ENCODE results near the gene ETV3L.
"Not testable (repeated sequence)": the region's sequence is repeated elsewhere in the genome, so short reads cannot be mapped to it uniquely, and the experiment has no call there.

Gene ETV3L

GRCh38 chr1:157091186-157091585 is 8.4 kb downstream of the ETV3L start:
- Mint-ChIP-seq H3K4me3 (no peak overlapping the region), H3K4me1 (ENCODE audit: low read depth) (no peaks in the 10 kb centered on the region), H3K9me3 (no peaks in the 10 kb centered on the region), H3K27me3 (ENCODE audit: low read depth) (peaks cover 2% of the 10 kb centered on the region), H3K36me3 (ENCODE audit: low read depth) (no peaks in the 10 kb centered on the region), H3K27ac (no peak overlapping the region)
- DNase-seq (ENCODE audit: low spot score) = no peak

- no peak for DNase-seq (ENCODE audit: low spot score)
- H3K36me3 Mint-ChIP-seq (ENCODE audit: low read depth) = no peaks in the 10 kb centered on the region
- no peak overlapping the region for H3K27ac Mint-ChIP-seq
- no peaks in the 10 kb centered on the region for H3K4me1 Mint-ChIP-seq (ENCODE audit: low read depth)
- H3K27me3 Mint-ChIP-seq (ENCODE audit: low read depth) = peaks cover 2% of the 10 kb centered on the region
- no peak overlapping the region for H3K4me3 Mint-ChIP-seq
- H3K9me3 Mint-ChIP-seq = no peaks in the 10 kb centered on the region
These were observed 8.8 kb downstream of the ETV3L start for GRCh38 chr1:157090771-157091170.

DNA sequence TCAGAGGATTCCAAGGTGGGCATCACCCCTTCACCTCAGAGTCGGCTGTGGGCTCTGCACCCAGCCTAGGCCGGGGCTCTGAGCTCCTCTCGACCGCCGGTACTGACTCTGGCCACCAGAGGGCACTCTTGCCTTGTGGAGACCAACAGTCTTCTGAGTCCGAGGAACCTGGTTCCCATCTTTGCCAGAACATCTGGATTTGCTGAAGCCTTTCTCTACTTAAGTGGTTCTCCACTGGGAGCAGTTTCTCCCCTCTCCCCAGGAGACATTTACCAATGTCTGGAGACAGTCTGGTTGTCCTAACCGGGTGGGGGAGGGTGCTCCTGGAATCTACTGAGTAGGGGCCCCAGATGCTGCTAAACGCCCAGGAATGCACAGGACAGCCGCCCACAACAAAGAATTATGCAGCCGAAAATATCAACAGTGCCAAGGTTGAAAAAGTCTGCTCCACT is 9.4 kb downstream of the ETV3L start:
- H3K9me3 Mint-ChIP-seq = no peaks in the 10 kb centered on the region
- no peak overlapping the region for H3K4me3 Mint-ChIP-seq
- peak; percentile 65 for DNase-seq (ENCODE audit: low spot score)
- peaks cover 2% of the 10 kb centered on the region for H3K27me3 Mint-ChIP-seq (ENCODE audit: low read depth)
- H3K36me3 Mint-ChIP-seq (ENCODE audit: low read depth) = no peaks in the 10 kb centered on the region
- no peak overlapping the region for H3K27ac Mint-ChIP-seq
- H3K4me1 Mint-ChIP-seq (ENCODE audit: low read depth) = no peaks in the 10 kb centered on the region

GRCh38 chr1:157089789-157090188 is 9.8 kb downstream of the ETV3L start:
- Mint-ChIP-seq H3K27me3 (ENCODE audit: low read depth) (peaks cover 2% of the 10 kb centered on the region), H3K9me3 (no peaks in the 10 kb centered on the region), H3K4me3 (no peak overlapping the region), H3K27ac (no peak overlapping the region), H3K4me1 (ENCODE audit: low read depth) (no peaks in the 10 kb centered on the region), H3K36me3 (ENCODE audit: low read depth) (no peaks in the 10 kb centered on the region)
- DNase-seq (ENCODE audit: low spot score) = no peak

DNA sequence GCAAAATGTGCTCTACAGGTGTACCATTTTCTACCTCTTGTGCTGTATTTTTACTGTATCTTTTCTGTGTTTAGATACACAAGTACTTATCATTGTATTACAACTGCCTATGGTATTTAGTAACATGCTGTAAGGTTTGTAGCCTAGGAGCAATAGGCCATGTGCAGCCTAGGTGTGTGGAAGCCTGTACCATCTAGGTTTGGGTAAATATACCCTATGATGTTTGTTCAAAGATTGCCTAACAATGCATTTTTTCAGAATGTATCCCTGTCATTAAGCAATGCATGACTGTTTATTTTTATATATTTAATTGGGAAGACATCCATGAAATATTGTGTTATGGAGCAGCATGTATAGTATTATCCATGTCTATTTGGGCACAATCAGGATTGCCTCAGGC is 11.0 kb downstream of the ETV3L start:
- Mint-ChIP-seq H3K27ac (no peak overlapping the region), H3K36me3 (ENCODE audit: low read depth) (no peaks in the 10 kb centered on the region), H3K9me3 (no peaks in the 10 kb centered on the region), H3K27me3 (ENCODE audit: low read depth) (peaks cover 7% of the 10 kb centered on the region), H3K4me3 (no peak overlapping the region), H3K4me1 (ENCODE audit: low read depth) (no peaks in the 10 kb centered on the region)
- no peak for DNase-seq (ENCODE audit: low spot score)

GRCh38 chr1:157087030-157087429 is 12.6 kb downstream of the ETV3L start:
- DNase-seq (ENCODE audit: low spot score) = no peak
- Mint-ChIP-seq H3K36me3 (ENCODE audit: low read depth) (no peaks in the 10 kb centered on the region), H3K27ac (no peak overlapping the region), H3K4me1 (ENCODE audit: low read depth) (no peaks in the 10 kb centered on the region), H3K4me3 (no peak overlapping the region), H3K9me3 (no peaks in the 10 kb centered on the region), H3K27me3 (ENCODE audit: low read depth) (peaks cover 10% of the 10 kb centered on the region)

DNA sequence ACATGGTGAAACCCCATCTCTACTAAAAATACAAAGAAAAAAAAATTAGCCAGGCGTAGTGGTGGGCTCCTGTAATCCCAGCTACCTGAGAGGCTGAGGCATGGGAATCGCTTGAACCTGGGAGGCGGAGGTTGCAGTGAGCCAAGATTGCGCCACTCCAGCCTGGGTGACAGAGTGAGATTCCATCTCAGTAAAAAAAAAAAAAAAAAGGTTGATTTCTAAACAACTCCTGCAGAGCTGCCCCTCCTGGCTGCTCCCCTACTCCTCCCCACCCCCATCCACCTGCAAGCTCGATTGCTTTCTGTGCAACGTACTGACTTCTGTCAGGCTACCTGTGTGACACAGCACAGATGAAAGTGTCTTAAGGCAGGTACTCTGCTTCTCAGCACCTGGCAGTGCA is 13.3 kb downstream of the ETV3L start:
- H3K4me3 Mint-ChIP-seq = no peak overlapping the region
- H3K27me3 Mint-ChIP-seq (ENCODE audit: low read depth) = peaks cover 10% of the 10 kb centered on the region
- no peaks in the 10 kb centered on the region for H3K36me3 Mint-ChIP-seq (ENCODE audit: low read depth)
- H3K27ac Mint-ChIP-seq = no peak overlapping the region
- H3K4me1 Mint-ChIP-seq (ENCODE audit: low read depth) = no peaks in the 10 kb centered on the region
- H3K9me3 Mint-ChIP-seq = no peaks in the 10 kb centered on the region
- no peak for DNase-seq (ENCODE audit: low spot score)

DNA sequence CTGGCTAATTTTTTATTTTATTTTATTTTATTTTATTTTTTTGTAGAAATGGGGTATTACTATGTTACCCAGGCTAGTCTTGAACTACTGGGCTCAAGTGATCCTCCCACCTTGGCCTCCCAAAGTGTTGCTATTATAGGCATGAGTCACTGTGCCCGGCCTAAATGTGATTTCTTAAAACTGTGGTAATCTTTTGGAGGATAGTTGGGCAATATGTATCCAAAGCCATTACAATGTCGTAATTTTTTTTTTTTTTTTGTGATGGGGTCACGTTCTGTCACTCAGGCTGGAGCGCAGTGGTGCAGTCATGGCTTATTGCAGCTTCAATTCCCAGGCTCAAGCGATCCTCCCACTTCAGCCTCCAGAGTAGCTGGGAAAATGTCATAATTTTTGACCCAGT is 14.2 kb downstream of the ETV3L start:
- no peaks in the 10 kb centered on the region for H3K9me3 Mint-ChIP-seq
- no peaks in the 10 kb centered on the region for H3K36me3 Mint-ChIP-seq (ENCODE audit: low read depth)
- no peak for DNase-seq (ENCODE audit: low spot score)
- no peak overlapping the region for H3K4me3 Mint-ChIP-seq
- peaks cover 12% of the 10 kb centered on the region for H3K27me3 Mint-ChIP-seq (ENCODE audit: low read depth)
- H3K4me1 Mint-ChIP-seq (ENCODE audit: low read depth) = no peaks in the 10 kb centered on the region
- H3K27ac Mint-ChIP-seq = no peak overlapping the region

DNA sequence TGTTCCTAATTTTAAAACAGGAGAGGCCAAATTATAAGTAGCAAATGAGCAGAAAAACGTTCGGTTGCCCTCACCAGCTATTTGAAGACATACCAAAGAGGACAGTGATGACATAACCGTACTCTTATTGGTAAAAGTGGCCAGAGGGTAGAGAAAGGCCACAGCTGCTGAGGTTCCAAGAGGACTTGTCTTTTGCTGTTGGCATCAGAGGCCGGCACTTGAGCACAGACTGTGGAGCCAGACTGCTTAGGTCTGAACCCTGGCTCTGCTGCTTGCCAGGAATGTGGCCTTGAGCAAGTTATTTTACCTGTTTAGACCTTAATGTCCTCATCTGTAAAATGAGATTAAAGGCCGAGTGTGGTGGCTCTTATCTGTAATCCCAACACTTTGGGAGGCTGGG is 14.9 kb downstream of the ETV3L start:
- no peaks in the 10 kb centered on the region for H3K36me3 Mint-ChIP-seq (ENCODE audit: low read depth)
- H3K27ac Mint-ChIP-seq = no peak overlapping the region
- H3K4me1 Mint-ChIP-seq (ENCODE audit: low read depth) = no peaks in the 10 kb centered on the region
- H3K27me3 Mint-ChIP-seq (ENCODE audit: low read depth) = peaks cover 12% of the 10 kb centered on the region
- DNase-seq (ENCODE audit: low spot score) = no peak
- H3K9me3 Mint-ChIP-seq = no peaks in the 10 kb centered on the region
- no peak overlapping the region for H3K4me3 Mint-ChIP-seq

GRCh38 chr1:157081707-157082106 is 17.9 kb downstream of the ETV3L start:
- DNase-seq (ENCODE audit: low spot score) = no peak
- no peaks in the 10 kb centered on the region for H3K9me3 Mint-ChIP-seq
- no peaks in the 10 kb centered on the region for H3K4me1 Mint-ChIP-seq (ENCODE audit: low read depth)
- peaks cover 31% of the 10 kb centered on the region for H3K27me3 Mint-ChIP-seq (ENCODE audit: low read depth)
- H3K36me3 Mint-ChIP-seq (ENCODE audit: low read depth) = no peaks in the 10 kb centered on the region
- no peak overlapping the region for H3K27ac Mint-ChIP-seq
- H3K4me3 Mint-ChIP-seq = no peak overlapping the region

- Mint-ChIP-seq H3K27me3 (ENCODE audit: low read depth) (peaks cover 34% of the 10 kb centered on the region), H3K36me3 (ENCODE audit: low read depth) (no peaks in the 10 kb centered on the region), H3K9me3 (no peaks in the 10 kb centered on the region), H3K27ac (no peak overlapping the region), H3K4me1 (ENCODE audit: low read depth) (no peaks in the 10 kb centered on the region), H3K4me3 (no peak overlapping the region)
- DNase-seq (ENCODE audit: low spot score) = no peak
These were observed 18.9 kb downstream of the ETV3L start for GRCh38 chr1:157080714-157081113.

DNA sequence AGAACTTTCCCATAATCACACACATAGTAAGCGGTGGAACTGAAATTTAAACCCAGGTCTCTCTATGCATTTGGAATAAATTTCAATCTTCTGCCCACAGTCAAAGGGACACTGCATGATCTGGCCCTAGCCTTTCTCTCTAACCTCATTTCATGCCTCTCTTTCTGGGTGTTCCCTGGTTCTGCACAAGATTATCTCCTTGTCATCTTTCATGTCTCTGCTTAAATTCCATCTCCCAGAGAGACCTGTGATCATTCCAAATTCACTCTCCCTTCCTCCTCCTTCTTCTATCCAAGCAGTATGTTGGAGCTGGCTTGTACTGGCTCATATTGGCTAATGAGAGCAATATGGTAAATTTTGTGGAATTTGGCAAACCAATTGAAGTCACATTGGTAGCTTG is 22.2 kb downstream of the ETV3L start:
- Mint-ChIP-seq H3K36me3 (ENCODE audit: low read depth) (no peaks in the 10 kb centered on the region), H3K4me1 (ENCODE audit: low read depth) (peaks cover 4% of the 10 kb centered on the region), H3K27ac (no peak overlapping the region), H3K27me3 (ENCODE audit: low read depth) (peaks cover 42% of the 10 kb centered on the region), H3K9me3 (no peaks in the 10 kb centered on the region), H3K4me3 (no peak overlapping the region)
- no peak for DNase-seq (ENCODE audit: low spot score)

DNA sequence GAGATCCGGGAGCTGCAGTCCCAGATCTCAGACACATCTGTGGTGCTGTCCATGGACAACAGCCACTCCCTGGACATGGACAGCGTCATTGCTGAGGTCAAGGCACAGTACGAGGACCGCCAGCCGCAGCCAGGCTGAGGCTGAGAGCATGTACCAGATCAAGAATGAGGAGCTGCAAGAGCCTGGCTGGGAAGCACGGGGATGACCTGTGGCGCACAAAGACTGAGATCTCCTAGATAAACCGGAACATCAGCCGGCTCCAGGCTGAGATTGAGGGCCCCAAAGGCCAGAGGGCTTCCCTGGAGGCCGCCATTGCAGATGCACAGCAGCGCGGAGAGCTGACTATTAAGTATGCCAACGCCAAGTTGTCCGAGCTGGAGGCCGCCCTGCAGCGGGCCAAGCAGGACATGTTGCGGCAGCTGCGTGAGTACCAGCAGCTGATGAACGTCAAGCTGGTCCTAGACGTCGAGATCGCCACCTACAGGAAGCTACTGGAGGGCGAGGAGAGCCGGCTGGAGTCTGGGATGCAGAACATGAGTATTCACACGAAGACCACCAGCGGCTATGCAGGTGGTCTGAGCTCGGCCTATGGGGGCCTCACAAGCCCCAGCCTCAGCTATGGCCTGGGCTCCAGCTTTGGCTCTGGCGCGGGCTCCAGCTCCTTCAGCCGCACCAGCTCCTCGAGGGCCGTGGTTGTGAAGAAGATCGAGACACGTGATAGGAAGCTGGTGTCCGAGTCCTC is 25.5 kb downstream of the ETV3L start:
- Mint-ChIP-seq H3K27ac (no peak overlapping the region), H3K27me3 (ENCODE audit: low read depth) (peaks cover 38% of the 10 kb centered on the region), H3K4me3 (no peak overlapping the region), H3K4me1 (ENCODE audit: low read depth) (peaks cover 4% of the 10 kb centered on the region), H3K9me3 (no peaks in the 10 kb centered on the region), H3K36me3 (ENCODE audit: low read depth) (no peaks in the 10 kb centered on the region)
- peak; percentile 17 for DNase-seq (ENCODE audit: low spot score)

DNA sequence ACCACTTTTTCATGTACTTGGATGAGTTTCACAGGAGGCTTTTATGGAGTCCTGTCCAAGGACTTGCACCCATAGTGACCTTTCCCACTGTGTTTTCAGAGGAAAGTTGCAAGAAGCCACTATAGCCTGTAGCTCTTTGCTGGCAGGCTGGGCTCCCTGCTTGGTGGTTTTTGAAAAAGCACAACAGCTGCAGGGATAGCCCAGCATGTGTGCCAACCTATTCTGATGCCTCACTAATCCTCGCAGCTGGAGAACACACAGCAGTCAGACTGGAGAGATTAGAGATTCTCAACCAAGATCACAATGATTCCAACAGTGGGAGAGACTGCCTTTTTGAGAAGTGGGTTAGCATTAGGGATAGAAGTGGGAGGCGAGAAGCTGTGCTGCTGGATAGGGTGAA is 30.0 kb downstream of the ETV3L start:
- no peak overlapping the region for H3K27ac Mint-ChIP-seq
- DNase-seq (ENCODE audit: low spot score) = no peak
- H3K36me3 Mint-ChIP-seq (ENCODE audit: low read depth) = no peaks in the 10 kb centered on the region
- H3K4me3 Mint-ChIP-seq = no peak overlapping the region
- peaks cover 13% of the 10 kb centered on the region for H3K4me1 Mint-ChIP-seq (ENCODE audit: low read depth)
- no peaks in the 10 kb centered on the region for H3K9me3 Mint-ChIP-seq
- peaks cover 48% of the 10 kb centered on the region for H3K27me3 Mint-ChIP-seq (ENCODE audit: low read depth)

GRCh38 chr1:157059241-157059640 is 40.4 kb downstream of the ETV3L start:
- H3K27me3 Mint-ChIP-seq (ENCODE audit: low read depth) = peaks cover 68% of the 10 kb centered on the region

More at GRCh38 chr1:157059241-157059640, 40.4 kb downstream of the ETV3L start:
- not testable (repeated sequence) for H3K4me3 Mint-ChIP-seq; H3K36me3 Mint-ChIP-seq (ENCODE audit: low read depth); DNase-seq (ENCODE audit: low spot score); H3K27ac Mint-ChIP-seq; H3K4me1 Mint-ChIP-seq (ENCODE audit: low read depth)
- H3K9me3 Mint-ChIP-seq = peaks cover 13% of the 10 kb centered on the region
